Tibial artery (tissue), 4 donors: ENCODE measurements around the gene ADCY1.
A peak's percentile ranks its signal among the peaks of the same experiment; 100 is the strongest.

ENCODE experiments used
- DNase-seq, 2 donors: peaks; one replicate each; pipeline ENCODE4 v3.0.0-alpha.2; 2019
- H3K27ac ChIP-seq, 2 donors: fragments of 200-600 bp; sonication (generic) in 1 of 2; 1 replicate in 1 of 2; 2 replicates in 1 of 2; pipeline ENCODE4 v1.5.1; 2018 to 2019; ENCODE audit warnings: mild to moderate bottlenecking in 1 of 2
- H3K27me3 ChIP-seq, 2 donors: fragments of 200-600 bp; sonication (generic) in 1 of 2; one replicate each; pipeline versions ENCODE4 v1.5.1 to v1.6.0; 2016 to 2019
- H3K36me3 ChIP-seq, 3 donors: fragments of 200-600 bp; sonication (generic) in 2 of 3; one replicate each; pipeline ENCODE4 v1.5.1; 2016 to 2019; ENCODE audit warnings: mild to moderate bottlenecking in 2 of 3
- H3K4me1 ChIP-seq, 4 donors: fragments of 200-600 bp; sonication (generic) in 2 of 4; 1 replicate in 3 of 4; 2 replicates in 1 of 4; pipeline ENCODE4 v1.5.1; 2016 to 2019
- H3K4me3 ChIP-seq, 2 donors: fragments of 200-600 bp; sonication (generic) in 1 of 2; 1 replicate in 1 of 2; 2 replicates in 1 of 2; pipeline ENCODE4 v1.5.1; 2018 to 2019; ENCODE audit warnings: mild to moderate bottlenecking in 2 of 2
- H3K9me3 ChIP-seq, 3 donors: fragments of 200-600 bp; sonication (generic) in 1 of 3; one replicate each; pipeline ENCODE4 v1.5.1; 2016 to 2019
- CTCF ChIP-seq, 2 experiments: fragments of 200-600 bp in 1 of 2; fragments of 450-650 bp in 1 of 2; IDR thresholded peaks; one replicate each; pipeline ENCODE4 v1.5.1; 2017 to 2019; ENCODE audit warnings: antibody characterized with exemption in 2 of 2, mild to moderate bottlenecking in 1 of 2, moderate library complexity in 1 of 2
- intact Hi-C: fragments of 100-400 bp; cut with DNase I; formaldehyde crosslinking; loops from one replicate; pipeline ENCODE4 v1.15.0; 2023; ENCODE audit warnings: low total_unique reads

ADCY1 gene

DNA sequence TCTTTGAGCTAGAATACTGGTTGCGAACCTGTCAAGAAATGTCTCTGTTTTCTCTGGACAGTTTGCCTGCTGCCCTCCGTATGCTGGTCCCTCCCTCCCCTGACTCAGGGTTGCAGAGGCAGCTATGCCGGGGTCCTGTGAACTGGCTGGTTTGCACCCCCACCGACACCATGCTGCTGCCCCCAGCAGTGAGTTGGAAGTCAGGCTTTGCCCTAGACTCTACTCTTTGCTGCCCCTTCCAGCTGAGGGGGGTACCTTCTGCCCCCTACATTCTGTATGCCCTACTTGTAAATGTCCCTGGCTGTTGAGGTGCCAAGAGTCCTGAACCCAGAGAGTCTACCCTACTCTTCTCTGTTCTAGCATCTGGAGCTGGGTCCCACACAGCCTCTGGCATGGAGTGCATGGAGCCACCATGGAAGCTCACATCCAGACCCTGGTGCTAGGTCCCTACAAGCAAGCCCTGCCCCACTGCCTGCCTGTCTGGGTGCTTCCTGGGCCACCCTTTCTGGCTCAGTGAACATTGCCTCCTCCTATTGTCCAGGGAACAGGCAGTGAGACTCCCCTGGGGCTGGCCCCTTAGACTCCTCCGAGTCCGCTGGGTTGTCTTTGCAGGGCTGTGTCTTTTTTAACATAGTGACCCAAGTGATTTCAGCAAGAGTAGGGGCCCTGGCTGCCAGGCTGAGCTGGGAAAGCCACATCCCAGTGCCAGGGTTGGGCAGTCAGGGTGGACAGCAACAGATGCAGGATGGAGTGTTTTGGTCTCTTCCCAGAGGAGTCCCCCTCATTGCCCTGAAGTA, 138.9 kb downstream of the ADCY1 start:
- intact Hi-C loops = no loop called here
- H3K36me3 ChIP-seq = no peaks in the 10 kb centered on the region

DNA sequence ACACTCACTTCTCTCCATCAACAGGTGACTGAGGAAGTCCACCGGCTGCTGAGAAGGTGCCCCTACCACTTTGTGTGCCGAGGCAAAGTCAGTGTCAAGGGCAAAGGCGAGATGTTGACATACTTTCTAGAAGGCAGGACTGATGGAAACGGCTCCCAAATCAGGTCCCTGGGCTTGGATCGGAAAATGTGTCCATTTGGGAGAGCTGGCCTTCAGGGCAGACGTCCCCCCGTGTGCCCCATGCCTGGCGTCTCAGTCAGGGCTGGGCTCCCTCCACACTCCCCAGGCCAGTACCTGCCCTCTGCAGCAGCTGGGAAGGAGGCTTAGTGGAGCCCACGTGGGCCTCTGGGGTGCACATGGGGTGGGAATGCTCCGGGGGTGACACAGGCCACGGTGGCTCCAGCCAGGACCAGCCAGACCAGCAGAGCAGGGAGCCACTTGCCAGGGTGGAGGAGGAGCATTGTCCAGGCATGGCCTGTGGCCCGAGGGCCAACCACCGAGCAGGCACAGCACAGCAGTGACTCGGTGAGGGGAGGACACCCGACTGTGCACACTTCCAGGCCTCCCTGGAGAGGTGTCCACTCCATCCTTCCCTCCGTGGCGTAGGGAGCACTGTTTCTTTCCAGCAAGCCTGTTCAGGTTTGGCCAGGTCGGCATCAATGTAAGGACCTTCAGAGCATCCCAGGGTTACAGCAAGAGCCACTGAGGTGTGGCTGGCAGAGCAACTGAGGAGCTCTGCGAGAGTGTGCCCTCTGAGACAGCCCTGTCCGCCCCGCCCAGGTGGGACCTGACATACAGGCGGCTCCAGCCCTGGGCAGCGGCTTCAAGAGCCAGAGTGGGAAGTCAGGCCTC, 139.7 kb downstream of the ADCY1 start:
- intact Hi-C loops = no loop called here
- DNase-seq = no peak
- Histone ChIP-seq H3K27me3 (peaks cover 0 to 3% of the 10 kb centered on the region in 2 donors), H3K4me3 (no peak overlapping the region), H3K27ac (no peak overlapping the region), H3K9me3 (no peaks in the 10 kb centered on the region), H3K4me1 (no peaks in the 10 kb centered on the region), H3K36me3 (no peaks in the 10 kb centered on the region)
- no peak for TF ChIP-seq CTCF (IDR thresholded peaks at IDR 0.05)

More for the DNA sequence above, 138.9 kb downstream of the ADCY1 start:
- no peaks in the 10 kb centered on the region for H3K4me1 ChIP-seq
- H3K27ac ChIP-seq = no peak overlapping the region
- H3K9me3 ChIP-seq = no peaks in the 10 kb centered on the region
- no peak for TF ChIP-seq CTCF (IDR thresholded peaks at IDR 0.05)
- no peak overlapping the region for H3K4me3 ChIP-seq
- H3K27me3 ChIP-seq = peaks cover 0 to 3% of the 10 kb centered on the region in 2 donors
- DNase-seq = peak in 1 of 2 donors; percentile 43

DNA sequence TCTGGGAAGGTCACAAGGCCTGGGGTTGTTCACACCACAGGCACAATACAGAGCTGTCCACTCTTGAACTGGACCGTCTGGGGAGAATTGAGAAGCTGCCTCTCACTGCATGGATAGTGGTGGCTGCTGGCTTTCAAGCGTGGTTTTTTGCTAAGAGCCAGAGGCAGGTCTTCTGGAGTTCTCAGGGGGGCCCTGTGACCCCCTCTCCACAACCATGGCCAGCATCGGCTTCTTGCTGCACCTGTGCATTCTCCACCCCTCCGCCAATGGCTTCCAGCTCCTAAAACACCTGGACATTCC, 140.3 kb downstream of the ADCY1 start:
- no peak for TF ChIP-seq CTCF (IDR thresholded peaks at IDR 0.05)
- no peak for DNase-seq
- intact Hi-C loops = no loop called here
- Histone ChIP-seq H3K4me3 (no peak overlapping the region), H3K4me1 (no peaks in the 10 kb centered on the region), H3K27me3 (peaks cover 0 to 3% of the 10 kb centered on the region in 2 donors), H3K9me3 (no peaks in the 10 kb centered on the region), H3K27ac (no peak overlapping the region), H3K36me3 (no peaks in the 10 kb centered on the region)

- Histone ChIP-seq H3K4me3 (no peak overlapping the region), H3K36me3 (no peaks in the 10 kb centered on the region), H3K27me3 (peaks cover 0 to 3% of the 10 kb centered on the region in 2 donors), H3K9me3 (no peaks in the 10 kb centered on the region), H3K27ac (no peak overlapping the region), H3K4me1 (no peaks in the 10 kb centered on the region)
- no peak for DNase-seq
- intact Hi-C loops = no loop called here
- no peak for TF ChIP-seq CTCF (IDR thresholded peaks at IDR 0.05)
Observed at GRCh38 chr7:45715471-45716352, 141.5 kb downstream of the ADCY1 start.

- intact Hi-C loops = no loop called here
- Histone ChIP-seq H3K27me3 (peaks cover 0 to 3% of the 10 kb centered on the region in 2 donors), H3K36me3 (no peaks in the 10 kb centered on the region), H3K4me3 (no peak overlapping the region), H3K27ac (no peak overlapping the region), H3K4me1 (no peaks in the 10 kb centered on the region), H3K9me3 (no peaks in the 10 kb centered on the region)
- no peak for TF ChIP-seq CTCF (IDR thresholded peaks at IDR 0.05)
- DNase-seq = no peak
Observed at GRCh38 chr7:45716380-45717203, 142.4 kb downstream of the ADCY1 start.
